ENCODE data around the gene CDT1. TPM values are rescaled to one million over a fixed set of nuclear protein-coding genes. Genes with fewer than 3 reads are reported as not detected.

CDT1 gene
- total RNA-seq, 1 experiment from 2014 or later: 154 TPM

GRCh38 chr16:88768071-88768783 is 35.4 kb upstream of the CDT1 start:
- Mint-ChIP-seq H3K4me1 (peaks cover 41% of the 10 kb centered on the region), H3K27me3 (ENCODE audit: low read depth) (no peaks in the 10 kb centered on the region), H3K9me3 (no peaks in the 10 kb centered on the region), H3K36me3 (no peaks in the 10 kb centered on the region), H3K27ac (no peak overlapping the region), H3K4me3 (no peak overlapping the region)
- CTCF ChIA-PET: interaction anchor here (1.2 to 9.6 kb wide), 5 partner anchors 9 to 399 kb away, joined by 3 to 115 read pairs (median 35); partner anchors contain the start of gene PIEZO1
- no peak for TF ChIP-seq ETV6 (CRISPR knock-in tag; IDR thresholded peaks at IDR 0.05)
- TF ChIP-seq NR1H2 (CRISPR knock-in tag; IDR thresholded peaks at IDR 0.05): no peak
- TF ChIP-seq RELA (CRISPR knock-in tag; IDR thresholded peaks at IDR 0.05; ENCODE audit: borderline replicate concordance): no peak
- TF ChIP-seq MLX (CRISPR knock-in tag; IDR thresholded peaks at IDR 0.05): no peak
- TF ChIP-seq ZNF532 (CRISPR knock-in tag; IDR thresholded peaks at IDR 0.05; ENCODE audit: borderline replicate concordance): no peak
- POLR2A ChIA-PET: no interaction called here
- ATAC-seq: no peak
- DNase-seq (ENCODE audit: low spot score): no peak

GRCh38 chr16:88769617-88770460 is 33.8 kb upstream of the CDT1 start:
- CTCF ChIA-PET: interaction anchor here (0.6 to 9.6 kb wide), 15 partner anchors 10 to 397 kb away, joined by 3 to 115 read pairs (median 4); partner anchors contain the start of gene PIEZO1

More at GRCh38 chr16:88769617-88770460, 33.8 kb upstream of the CDT1 start:
- H3K36me3 Mint-ChIP-seq: no peaks in the 10 kb centered on the region
- peak; percentile 78 for DNase-seq (ENCODE audit: low spot score)
- H3K4me1 Mint-ChIP-seq: peaks cover 34% of the 10 kb centered on the region
- 0 out of 2 replicates have a peak overlapping the region, but pooled peaks have one; percentile 10 for H3K4me3 Mint-ChIP-seq
- peak; percentile 80 for ATAC-seq
- no peaks in the 10 kb centered on the region for H3K27me3 Mint-ChIP-seq (ENCODE audit: low read depth)
- no peaks in the 10 kb centered on the region for H3K9me3 Mint-ChIP-seq
- POLR2A ChIA-PET: interaction anchor here (0.5 to 1.2 kb wide), 8 partner anchors 9 to 397 kb away, joined by 3 to 4 read pairs (median 3); no protein-coding TSS in a partner anchor
- H3K27ac Mint-ChIP-seq: peak overlapping the region; percentile 94
- TF ChIP-seq AR (CRISPR knock-in tag; IDR thresholded peaks at IDR 0.05) (no peak), SP1 (CRISPR knock-in tag; conservative IDR thresholded peaks at IDR 0.05) (peak; percentile 41; the same call in 1 of the 2 replicates), ATF3 (CRISPR knock-in tag; conservative IDR thresholded peaks at IDR 0.05) (no peak)

All from WTC11 (cell line).